ACHN (cell line): ENCODE data around the gene NAV1.

Experiments used
- DNase-seq: peaks from one replicate; pipeline ENCODE4 v3.0.0-alpha.2; 2015
- in situ Hi-C: cut with HindIII; loops from 2 replicates; pipeline ENCODE4 v1.10.0; 2017; ENCODE audit warnings: low sequenced_read_pairs, low pct_ligation_motif_present, low pct_unique_long_range_greater_than_20kb

The NAV1 gene

DNA sequence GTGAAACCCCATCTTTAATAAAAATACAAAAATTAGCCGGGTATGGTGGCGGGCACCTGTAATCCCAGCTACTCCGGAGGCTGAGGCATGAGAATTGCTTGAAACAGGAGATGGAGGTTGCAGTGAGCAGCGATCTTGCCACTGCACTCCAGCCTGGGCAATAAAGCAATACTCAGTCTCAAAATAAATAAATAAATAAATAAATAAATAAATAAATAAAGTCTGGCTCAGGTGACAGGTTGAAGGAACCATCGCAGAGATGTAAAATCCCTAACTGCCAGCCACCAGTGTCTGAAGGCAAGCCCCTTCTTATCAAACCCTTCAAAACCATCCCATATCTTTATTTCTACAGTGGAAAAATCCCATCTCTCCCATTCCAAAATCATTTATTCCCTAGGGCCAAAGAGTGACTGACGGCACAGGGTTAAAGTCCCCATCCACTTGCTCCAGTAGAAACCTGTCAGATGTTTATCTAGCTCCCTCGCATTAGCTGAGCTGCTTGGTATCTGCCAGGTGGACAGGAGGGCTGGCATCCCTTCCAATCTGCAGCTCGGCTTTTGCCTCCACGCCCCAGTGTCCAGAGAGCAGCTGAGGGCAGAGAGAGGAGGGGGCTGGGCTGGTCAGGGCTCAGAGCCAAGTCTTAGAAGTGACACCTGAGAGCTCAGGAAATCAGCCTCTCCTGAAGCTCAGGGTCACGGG, 37.0 kb upstream of the NAV1 start:
- in situ Hi-C loops, result no loop called here
- DNase-seq, result no peak

DNA sequence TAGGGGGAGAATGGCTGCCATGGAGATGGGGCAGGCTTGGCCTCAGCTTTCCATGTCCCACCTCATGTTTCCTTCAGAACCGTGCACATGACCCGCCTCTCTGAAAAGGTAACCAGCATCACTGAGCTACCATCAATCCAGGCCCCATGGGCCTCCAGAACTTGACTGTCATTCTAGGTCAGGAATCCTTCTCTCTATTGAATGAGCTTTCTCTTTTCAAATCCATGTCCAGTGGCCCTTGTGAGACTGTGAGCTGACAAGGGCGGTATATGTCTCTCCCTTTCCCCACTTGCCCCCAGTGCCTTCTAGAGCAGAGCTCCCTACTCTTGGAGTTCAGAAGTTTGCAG, 36.4 kb upstream of the NAV1 start:
- in situ Hi-C loops, result no loop called here

DNA sequence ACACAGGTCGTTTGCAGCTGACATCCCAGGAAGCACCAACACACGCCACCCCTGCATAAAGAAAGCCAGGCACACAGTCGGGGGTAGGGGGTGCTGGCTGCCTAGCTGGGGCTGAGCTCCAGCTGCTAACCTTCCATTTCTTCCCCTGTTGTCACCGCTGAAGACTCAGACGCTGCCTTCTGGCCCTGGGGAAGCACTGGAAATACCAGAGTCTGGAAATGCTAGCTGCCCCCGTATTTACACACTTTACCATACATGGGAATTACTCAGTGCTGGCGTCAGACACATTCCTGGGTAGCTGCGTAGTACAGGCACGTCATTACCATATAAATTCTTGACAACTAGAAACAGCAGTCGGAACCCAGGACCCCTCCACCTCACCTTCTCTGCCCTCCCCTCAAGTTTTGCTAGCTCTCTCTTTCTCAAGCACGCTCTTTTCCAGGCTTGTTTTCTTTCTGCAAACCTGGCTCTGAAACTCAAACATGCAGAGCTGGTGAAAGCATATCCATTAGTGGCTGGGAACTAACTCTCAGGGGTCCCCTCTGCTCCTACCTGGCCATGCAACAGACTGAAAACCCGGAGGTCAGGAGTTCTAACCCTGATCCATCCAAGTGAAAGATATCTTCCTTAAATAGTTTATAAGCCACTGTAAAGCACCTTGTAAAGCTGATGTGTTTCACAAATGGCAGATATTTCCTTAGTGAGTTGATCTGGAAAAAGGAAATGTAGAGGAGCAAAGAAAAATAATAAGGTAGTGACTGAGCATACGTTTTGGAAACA, 35.3 kb upstream of the NAV1 start:
- in situ Hi-C loops, result no loop called here
- DNase-seq, result no peak

More for the DNA sequence above, 36.4 kb upstream of the NAV1 start:
- no peak for DNase-seq

DNA sequence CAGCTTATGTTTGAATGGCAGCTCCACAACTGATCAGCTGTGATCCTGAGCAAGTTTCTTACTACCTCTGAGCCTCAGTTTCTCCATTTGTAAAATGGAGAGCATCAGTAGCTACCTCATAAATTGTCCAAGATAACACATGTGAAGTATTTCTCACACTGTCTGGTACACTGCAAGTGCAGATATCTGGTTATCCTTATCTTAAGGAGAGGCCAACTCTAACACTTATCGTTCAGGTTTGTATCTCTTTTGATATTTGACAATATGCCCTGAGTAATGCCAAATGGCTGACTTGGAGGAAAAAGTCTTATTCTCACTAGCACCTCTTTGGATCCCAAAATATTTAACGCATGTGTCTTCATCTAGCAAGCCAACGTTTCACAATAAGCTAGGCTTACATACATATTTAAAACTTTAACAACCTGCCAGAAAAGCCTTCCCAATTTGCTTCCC, 34.7 kb upstream of the NAV1 start:
- in situ Hi-C loops, result no loop called here
- no peak for DNase-seq

DNA sequence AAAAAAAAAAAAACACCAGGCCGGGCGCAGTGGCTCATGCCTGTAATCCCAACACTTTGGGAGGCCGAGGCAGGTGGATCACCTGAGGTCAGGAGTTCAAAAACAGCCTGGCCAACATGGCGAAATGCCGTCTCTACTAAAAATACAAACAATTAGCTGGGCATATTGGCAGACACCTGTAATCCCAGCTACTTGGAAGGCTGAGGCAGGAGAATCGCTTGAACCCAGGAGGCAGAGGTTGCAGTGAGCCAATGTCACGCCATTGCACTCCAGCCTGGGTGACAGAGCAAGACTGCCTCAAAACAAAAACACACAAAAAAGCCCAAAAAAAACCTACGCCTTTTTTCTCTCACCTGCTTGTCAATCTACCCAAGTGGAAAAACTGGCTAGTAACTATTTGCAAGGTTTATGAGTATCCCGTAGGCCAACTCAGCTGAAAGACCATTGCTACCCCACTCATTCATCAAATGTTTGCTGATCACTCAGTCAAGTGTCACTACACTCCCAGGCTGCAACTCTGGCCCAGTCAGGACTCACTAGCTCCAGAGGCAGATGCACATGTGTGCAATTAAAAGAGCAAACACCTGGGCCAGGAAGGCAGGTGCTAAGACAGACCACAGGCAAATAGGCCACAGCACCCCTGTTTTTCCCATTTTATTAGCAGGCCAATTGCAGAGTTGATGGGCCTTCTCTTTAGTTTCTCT, 34.0 kb upstream of the NAV1 start:
- DNase-seq, result no peak
- in situ Hi-C loops, result no loop called here

DNA sequence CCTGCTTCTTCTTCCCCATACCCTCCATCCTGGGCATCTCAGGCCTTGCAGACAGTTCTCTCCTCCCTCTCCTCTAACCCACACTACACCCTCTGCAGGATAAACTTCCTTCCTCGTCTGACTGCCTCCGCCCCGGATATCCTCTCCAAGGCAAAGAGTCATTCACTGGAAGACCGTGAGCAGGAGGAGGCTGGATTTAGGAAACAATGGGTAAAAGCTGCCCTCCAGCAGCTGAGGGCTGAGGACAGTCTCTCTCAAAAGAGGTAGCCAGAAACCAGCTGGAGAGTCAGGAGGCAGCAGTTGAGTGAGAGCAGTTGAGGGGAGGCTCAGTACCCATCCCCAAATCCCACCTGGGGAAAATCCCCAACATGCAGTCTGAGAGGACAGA, 33.4 kb upstream of the NAV1 start:
- in situ Hi-C loops, result no loop called here
- DNase-seq, result no peak

DNA sequence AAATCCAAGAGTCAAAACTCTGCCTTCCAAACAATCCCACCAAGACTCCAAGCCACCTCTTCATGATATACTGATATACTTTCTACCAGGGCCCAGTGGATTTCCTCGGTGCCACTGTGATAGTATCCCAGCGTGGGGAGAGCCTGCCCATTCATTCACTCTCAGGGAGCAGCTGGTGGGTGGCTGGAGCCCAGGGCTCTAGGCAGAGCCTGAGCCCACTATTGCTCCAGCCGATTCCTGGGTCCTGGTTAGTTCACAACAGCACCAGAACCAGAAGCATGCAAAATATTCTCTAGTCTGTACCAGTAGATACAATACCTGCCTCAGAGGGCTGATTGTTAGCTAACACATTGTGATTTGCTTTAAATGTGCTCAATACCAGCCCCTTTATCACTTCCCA, 32.8 kb upstream of the NAV1 start:
- in situ Hi-C loops, result no loop called here

DNA sequence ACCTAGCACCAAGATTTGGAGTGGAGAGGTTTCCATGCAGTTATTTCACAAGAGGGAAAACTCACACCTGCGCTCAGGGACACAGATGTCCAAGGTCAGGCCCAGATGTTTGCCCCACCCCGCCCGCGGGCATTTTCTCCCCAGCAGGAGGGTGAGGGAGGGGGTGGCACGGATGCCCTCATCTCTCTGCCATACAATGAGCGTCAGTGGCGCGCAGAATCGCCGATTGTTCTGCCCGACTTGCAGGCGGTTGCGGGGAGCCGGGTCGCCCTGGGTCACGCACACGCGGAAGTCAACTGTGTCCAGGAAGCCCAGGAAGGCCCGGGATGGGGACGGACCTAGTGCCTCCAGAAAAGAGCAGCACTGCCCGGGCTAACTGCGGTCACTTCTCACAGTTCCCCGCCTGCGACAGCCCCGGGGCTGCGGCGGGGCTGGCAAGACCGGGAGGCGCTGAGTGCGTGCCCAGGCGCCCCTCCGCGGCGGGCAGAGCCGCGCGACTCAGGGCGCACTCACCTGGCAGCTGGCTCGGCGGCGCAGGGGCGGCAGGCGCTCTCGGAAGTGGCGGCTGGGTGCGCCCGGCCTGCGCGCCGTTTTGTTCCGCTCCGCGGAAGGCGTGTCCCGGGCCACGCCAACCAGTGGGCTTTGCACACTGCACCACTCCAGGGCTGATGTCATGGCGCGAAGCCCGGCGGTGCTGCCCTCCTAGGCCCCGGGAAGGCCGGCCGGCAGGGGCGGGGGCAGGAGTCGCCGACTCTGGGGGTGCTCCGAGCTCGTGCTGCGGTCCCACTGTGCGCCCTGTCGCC, 32.2 kb upstream of the NAV1 start, which contains the start of gene CSRP1:
Gene CSRP1, minus strand, starts transcription at position 567 of the 803 bp plus-strand sequence. CDS start 10,820 bp downstream, outside the sequence.
- DNase-seq, result peak; percentile 78
- in situ Hi-C loops, result no loop called here

More for the DNA sequence above, 32.8 kb upstream of the NAV1 start:
- no peak for DNase-seq

DNA sequence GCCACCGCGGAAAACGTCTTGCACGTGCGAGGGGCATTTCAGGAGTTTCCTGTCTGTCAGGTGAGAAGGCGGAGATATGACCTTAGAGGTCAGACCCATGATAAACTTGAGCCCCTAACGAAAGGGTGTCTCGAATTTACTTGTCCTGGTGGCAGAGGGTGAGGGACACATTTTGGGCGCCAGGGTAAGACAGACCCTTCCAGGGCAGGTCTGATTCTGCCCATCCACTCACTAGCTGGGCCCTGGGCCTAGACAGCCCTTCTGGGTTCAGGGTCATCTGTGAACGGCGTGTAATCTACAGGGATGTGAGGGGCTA, 31.6 kb upstream of the NAV1 start:
- DNase-seq, result no peak
- in situ Hi-C loops, result no loop called here

DNA sequence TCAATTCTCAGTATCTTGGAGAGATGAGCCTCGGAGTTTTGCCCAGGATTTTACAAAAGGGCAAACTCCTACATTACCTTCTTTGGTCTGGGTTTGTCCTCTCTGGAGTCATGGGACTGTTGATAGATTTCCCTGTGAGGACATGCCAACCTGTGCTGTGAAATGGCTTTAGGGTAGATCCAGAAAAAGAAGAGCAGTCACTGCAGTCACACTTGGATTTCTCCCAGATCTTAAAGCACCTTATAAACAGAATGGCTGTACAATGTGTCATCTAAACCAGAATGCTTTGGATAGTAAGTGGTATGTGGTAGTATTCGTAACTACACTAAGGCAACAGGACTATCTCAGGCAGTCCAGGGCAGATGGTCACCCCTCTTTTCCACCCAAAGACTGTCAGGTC, 30.1 kb upstream of the NAV1 start:
- in situ Hi-C loops, result no loop called here
- no peak for DNase-seq

DNA sequence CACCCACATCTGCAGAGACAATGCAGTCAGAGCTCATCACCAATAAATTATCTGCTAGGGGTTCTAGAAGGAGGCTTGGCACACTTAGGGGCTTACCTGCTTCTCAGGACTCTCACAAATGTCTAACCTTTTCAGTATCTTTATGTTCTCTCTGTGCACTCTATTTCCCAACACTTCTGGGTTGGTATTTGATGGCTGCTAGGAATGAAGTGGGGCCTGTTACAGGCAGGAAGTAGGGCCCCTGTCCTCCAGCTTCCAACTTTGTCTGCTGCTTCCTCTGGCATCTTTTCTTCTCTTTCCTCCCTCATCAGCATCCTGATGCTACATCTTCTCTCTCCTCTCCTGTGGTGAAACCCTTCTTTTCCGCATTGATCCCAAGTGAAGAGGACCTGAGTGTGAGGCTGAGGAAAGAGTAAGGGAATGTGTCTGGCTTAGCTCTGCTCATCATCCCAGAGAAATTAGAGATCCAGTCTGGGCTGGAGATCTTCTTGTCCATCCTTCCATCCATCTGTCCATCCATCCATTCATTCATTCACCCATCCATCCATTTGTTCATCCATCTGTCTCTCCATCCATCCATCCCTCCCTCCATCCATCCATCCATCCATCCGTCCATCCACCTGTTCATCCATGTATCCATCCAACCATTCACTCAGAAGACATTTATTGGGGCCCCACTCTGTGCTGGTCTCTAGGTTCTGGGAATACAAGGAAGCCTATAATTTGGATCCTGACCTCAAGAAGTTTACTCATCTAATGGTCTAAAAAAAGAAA, 29.1 kb upstream of the NAV1 start:
- no peak for DNase-seq
- in situ Hi-C loops, result no loop called here

DNA sequence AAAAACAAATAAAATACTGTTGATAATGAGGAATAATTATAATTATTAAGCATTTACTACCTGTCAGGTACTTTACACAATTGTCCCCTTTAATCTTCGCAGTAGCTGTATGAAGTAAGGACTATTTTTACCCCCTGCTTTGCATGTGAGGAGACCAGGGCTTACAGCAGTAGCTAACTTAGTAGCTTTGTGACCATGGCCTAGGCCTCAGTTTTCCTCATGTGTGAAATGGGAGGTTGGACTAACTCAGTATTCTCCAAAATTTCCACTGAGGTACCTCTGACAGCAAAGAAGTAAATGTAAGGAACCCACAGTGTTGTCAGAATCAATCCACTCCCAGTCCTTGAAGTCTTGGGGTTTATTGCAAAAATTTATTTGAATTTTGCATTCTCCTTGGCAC, 28.2 kb upstream of the NAV1 start:
- in situ Hi-C loops, result no loop called here
- no peak for DNase-seq

DNA sequence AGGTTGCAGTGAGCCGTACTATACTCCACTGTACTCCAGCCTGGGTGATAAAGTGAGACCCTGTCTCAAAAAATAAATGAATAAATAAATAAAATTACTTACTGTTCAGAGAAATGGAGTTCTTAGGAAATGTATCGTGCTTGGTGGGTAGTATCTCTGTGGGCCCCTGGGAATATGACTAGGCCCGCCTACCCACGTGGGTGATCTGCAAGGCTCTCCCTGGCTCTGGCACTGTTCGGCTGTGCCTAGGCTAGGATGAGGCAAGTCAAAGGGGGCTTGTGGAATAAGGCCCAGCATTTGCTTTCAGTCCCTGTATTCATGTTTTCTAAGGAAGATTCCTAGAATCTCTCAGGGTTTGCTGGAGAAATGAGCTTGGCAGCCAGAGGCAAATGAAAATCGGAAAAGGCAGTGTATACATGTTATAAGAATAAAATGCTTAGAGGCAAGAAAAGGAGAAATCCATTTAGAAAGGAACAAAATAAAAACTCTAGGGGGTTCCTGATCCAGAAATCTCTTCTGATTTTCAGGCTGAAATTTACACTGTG, 27.5 kb upstream of the NAV1 start:
- in situ Hi-C loops, result no loop called here
- no peak for DNase-seq

DNA sequence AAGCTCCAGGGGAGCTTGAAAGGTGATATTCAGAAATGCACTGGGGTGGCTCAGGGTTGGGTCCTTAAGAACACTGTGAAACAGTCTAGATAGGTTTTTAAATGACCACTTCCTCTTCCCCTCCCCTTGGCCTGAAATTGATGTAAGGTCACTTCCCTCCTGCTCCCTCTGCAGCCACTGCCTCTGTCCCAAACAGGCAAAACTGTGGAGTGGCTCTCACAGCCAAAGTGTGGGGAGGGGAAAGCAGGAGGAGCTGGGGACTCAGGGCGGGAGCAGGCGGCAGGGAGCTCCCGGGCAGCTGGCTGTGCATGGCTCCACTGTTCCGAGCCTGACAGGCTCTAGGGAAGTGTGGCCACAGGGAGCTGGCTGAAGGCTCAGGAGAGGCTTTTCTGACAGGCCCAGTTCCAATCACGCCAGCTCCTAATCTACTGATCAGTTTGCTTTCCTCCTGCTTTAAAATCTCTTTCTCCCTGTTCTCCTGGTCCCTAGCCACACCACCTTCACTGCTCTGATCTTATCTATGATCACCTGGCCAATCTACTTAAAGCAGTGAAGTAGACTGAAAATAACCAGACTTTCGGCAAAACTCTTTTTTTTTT, 26.9 kb upstream of the NAV1 start:
- DNase-seq, result no peak
- in situ Hi-C loops, result no loop called here

DNA sequence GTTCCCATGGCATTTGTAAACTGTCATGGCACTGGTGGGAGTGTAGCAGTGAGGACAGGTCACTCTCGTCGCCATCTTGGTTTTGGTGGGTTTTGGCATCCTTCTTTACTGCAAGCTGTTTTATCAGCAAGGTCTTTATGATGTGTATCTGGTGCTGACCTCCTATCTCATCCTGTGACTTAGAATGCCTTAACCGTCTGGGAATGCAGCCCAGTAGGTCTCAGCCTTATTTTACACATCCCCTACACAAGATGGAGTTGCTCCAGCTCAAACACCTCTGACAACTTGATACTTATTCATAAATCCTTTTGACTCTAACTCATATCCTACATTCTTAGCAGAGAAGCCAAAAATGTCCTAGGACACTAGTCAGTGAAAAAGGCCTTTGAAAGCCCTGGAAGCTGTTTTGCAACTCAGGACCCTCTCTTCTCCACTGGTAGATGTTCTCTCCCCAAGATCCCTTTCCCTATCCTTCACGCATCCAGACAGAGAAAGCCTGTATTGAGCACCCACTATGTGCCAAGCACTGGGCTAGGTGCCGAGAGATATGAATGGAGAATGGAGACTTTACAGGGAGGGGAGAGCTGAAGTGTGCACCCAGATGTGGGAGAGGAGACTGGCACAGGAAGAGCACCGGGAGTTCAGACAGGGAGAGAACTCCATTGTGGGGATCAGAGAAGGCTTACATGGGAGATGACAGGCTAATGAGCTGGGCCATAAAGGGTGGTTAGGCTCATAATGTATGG, 25.3 kb upstream of the NAV1 start:
- DNase-seq, result no peak
- in situ Hi-C loops, result no loop called here

DNA sequence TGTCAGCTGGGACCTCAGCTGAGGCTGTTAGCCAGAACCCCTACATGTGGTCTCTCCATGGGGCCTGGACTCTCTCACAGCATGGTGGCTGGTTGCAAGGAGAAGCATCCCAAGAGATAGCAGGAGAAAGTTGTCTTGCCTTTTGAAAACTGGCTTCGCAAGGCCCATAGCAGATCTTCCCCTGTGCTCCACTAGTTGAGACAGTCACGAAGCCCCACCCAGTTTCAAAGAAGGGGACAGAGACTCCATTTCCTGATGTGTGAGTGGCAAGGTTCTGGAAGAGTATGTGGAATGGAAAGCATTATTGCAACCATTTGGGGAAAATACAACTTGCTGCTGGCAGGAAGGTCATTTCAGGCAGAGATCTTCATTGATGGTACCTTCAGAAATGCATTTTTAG, 24.5 kb upstream of the NAV1 start:
- DNase-seq, result no peak
- in situ Hi-C loops, result no loop called here
